Loucy (cell line): ENCODE data around the gene NRCAM.

ENCODE experiments used
- H2AFZ ChIP-seq: fragments of 200-600 bp; sonication (generic); 2 replicates; pipeline ENCODE4 v1.6.0; 2016; ENCODE audit warnings: antibody characterized with exemption, mild to moderate bottlenecking, low read length, moderate library complexity
- H3F3A ChIP-seq: fragments of 200-600 bp; 2 replicates; pipeline ENCODE4 v1.6.0; 2016; ENCODE audit warnings: antibody characterized with exemption, low read depth, mild to moderate bottlenecking
- H3K27me3 ChIP-seq: fragments of 200-600 bp; sonication (generic); 2 replicates; pipeline ENCODE4 v1.6.1; 2014; ENCODE audit warnings: low read length, mild to moderate bottlenecking; ENCODE audit not compliant: insufficient read depth, poor library complexity, severe bottlenecking
- H3K36me3 ChIP-seq: fragments of 200-600 bp; sonication (generic); 2 replicates; pipeline ENCODE4 v1.6.1; 2016; ENCODE audit warnings: low read length; ENCODE audit not compliant: insufficient read depth
- H3K4me1 ChIP-seq: fragments of 200-600 bp; sonication (generic); 2 replicates; pipeline ENCODE4 v1.5.1; 2014; ENCODE audit warnings: low read length, mild to moderate bottlenecking; ENCODE audit not compliant: insufficient read depth, poor library complexity, severe bottlenecking
- H3K4me2 ChIP-seq: fragments of 200-600 bp; sonication (generic); 2 replicates; pipeline ENCODE4 v1.6.0; 2014; ENCODE audit warnings: antibody characterized with exemption, low read length, low read depth, mild to moderate bottlenecking; ENCODE audit not compliant: poor library complexity, severe bottlenecking
- H3K4me3 ChIP-seq: fragments of 200-600 bp; sonication (generic); 2 replicates; pipeline ENCODE4 v1.5.1; 2014; ENCODE audit warnings: low read length, mild to moderate bottlenecking, mixed read lengths; ENCODE audit not compliant: poor library complexity, severe bottlenecking
- H3K79me2 ChIP-seq: fragments of 200-600 bp; sonication (generic); 2 replicates; pipeline ENCODE4 v1.6.1; 2014; ENCODE audit warnings: low read length; ENCODE audit not compliant: insufficient read depth
- H3K9ac ChIP-seq: fragments of 200-600 bp; sonication (generic); 2 replicates; pipeline ENCODE4 v1.6.0; 2014; ENCODE audit warnings: mild to moderate bottlenecking, low read depth, low read length, moderate library complexity; ENCODE audit not compliant: poor library complexity, severe bottlenecking
- H3K9me2 ChIP-seq: fragments of 200-600 bp; sonication (generic); replicated peaks from 2 replicates; pipeline ENCODE4 v1.6.1; 2016; ENCODE audit warnings: low read depth, low read length, mixed read lengths
- H3K9me3 ChIP-seq: fragments of 200-600 bp; sonication (generic); 2 replicates; pipeline ENCODE4 v1.6.1; 2014; ENCODE audit warnings: mild to moderate bottlenecking, antibody characterized with exemption, low read length, low read depth; ENCODE audit not compliant: insufficient read depth
- H4K20me1 ChIP-seq: fragments of 200-600 bp; sonication (generic); 2 replicates; pipeline ENCODE4 v1.6.0; 2014; ENCODE audit warnings: antibody characterized with exemption, low read length, mild to moderate bottlenecking; ENCODE audit not compliant: insufficient read depth, poor library complexity, severe bottlenecking
- EZH2phosphoT487 ChIP-seq: fragments of 200-600 bp; IDR thresholded peaks from 2 replicates; pipeline ENCODE4 v1.6.1; 2018; ENCODE audit warnings: antibody characterized with exemption, mild to moderate bottlenecking, moderate library complexity, borderline replicate concordance
- TF ChIP-seq, protein P1 (sequence below): fragments of 200-600 bp; sonication (generic); conservative IDR thresholded peaks from 2 replicates; pipeline ENCODE4 v1.5.1; 2014; ENCODE audit warnings: mild to moderate bottlenecking, antibody characterized with exemption, low read length

Gene NRCAM

DNA sequence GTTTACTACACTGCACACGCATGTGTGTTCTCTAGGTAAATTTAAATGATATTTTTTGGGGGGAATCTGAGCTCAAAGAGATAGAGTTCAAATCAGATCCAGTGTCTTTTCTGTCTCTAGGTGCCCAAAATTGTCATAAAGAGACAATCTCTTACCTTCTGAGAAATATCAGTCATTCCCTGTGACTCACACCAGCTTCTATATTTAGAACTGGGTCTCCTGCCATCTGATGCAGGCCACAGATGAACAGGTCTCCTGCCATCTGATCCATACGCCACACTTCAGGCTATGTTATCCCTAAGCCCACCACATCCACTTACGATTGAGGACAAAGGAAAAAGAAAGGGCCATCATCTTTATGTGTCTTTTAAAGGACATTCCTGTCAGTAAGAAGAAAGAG is 189.7 kb downstream of the NRCAM start:
- no peaks in the 10 kb centered on the region for H3K79me2 ChIP-seq
- H3K9me2 ChIP-seq = no peaks in the 10 kb centered on the region
- H4K20me1 ChIP-seq = no peaks in the 10 kb centered on the region
- H3K4me1 ChIP-seq = no peaks in the 10 kb centered on the region
- H3K9me3 ChIP-seq = no peaks in the 10 kb centered on the region
- H2AFZ ChIP-seq = no peak overlapping the region
- H3F3A ChIP-seq = no peaks in the 10 kb centered on the region
- H3K4me3 ChIP-seq = no peak overlapping the region
- TF ChIP-seq EZH2phosphoT487 = no peak
- TF ChIP-seq, protein P1, sequence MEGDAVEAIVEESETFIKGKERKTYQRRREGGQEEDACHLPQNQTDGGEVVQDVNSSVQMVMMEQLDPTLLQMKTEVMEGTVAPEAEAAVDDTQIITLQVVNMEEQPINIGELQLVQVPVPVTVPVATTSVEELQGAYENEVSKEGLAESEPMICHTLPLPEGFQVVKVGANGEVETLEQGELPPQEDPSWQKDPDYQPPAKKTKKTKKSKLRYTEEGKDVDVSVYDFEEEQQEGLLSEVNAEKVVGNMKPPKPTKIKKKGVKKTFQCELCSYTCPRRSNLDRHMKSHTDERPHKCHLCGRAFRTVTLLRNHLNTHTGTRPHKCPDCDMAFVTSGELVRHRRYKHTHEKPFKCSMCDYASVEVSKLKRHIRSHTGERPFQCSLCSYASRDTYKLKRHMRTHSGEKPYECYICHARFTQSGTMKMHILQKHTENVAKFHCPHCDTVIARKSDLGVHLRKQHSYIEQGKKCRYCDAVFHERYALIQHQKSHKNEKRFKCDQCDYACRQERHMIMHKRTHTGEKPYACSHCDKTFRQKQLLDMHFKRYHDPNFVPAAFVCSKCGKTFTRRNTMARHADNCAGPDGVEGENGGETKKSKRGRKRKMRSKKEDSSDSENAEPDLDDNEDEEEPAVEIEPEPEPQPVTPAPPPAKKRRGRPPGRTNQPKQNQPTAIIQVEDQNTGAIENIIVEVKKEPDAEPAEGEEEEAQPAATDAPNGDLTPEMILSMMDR = no peak
- H3K4me2 ChIP-seq = no peak overlapping the region
- no peaks in the 10 kb centered on the region for H3K36me3 ChIP-seq
- H3K9ac ChIP-seq = no peak overlapping the region
- no peaks in the 10 kb centered on the region for H3K27me3 ChIP-seq

- no peak overlapping the region for H3K4me2 ChIP-seq
- H3K79me2 ChIP-seq = no peaks in the 10 kb centered on the region
- no peaks in the 10 kb centered on the region for H3K27me3 ChIP-seq
- no peak overlapping the region for H3K4me3 ChIP-seq
- H3K9ac ChIP-seq = no peak overlapping the region
- no peaks in the 10 kb centered on the region for H3K9me2 ChIP-seq
- no peaks in the 10 kb centered on the region for H4K20me1 ChIP-seq
- H3F3A ChIP-seq = no peaks in the 10 kb centered on the region
- H3K36me3 ChIP-seq = no peaks in the 10 kb centered on the region
- no peaks in the 10 kb centered on the region for H3K9me3 ChIP-seq
- H3K4me1 ChIP-seq = no peaks in the 10 kb centered on the region
- no peak for TF ChIP-seq EZH2phosphoT487
- TF ChIP-seq, protein P1 = no peak
- H2AFZ ChIP-seq = no peak overlapping the region
These were observed 190.2 kb downstream of the NRCAM start for GRCh38 chr7:108266035-108266434.

DNA sequence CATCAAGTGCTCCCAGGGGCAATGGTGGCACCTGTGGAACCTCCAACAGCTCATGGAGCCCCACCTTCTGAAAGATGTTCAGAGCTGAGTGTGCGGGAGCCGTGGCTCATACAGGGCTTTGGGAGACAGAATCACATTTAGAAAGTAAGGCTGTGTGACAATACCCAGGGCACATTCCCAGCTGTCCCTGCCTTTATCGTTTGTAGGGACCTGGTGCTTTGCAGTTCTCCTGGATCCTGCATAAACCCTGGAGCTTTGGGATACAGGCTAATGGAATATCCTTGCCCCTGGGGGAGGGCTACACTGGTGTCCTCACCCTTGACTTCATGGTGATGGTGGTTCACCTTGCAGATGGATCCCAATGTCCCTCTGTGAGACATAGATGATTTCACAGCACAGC is 191.2 kb downstream of the NRCAM start:
- no peaks in the 10 kb centered on the region for H3K79me2 ChIP-seq
- H3K9me3 ChIP-seq = no peaks in the 10 kb centered on the region
- H3K9me2 ChIP-seq = no peaks in the 10 kb centered on the region
- no peaks in the 10 kb centered on the region for H3K27me3 ChIP-seq
- H3K36me3 ChIP-seq = no peaks in the 10 kb centered on the region
- H2AFZ ChIP-seq = no peak overlapping the region
- no peaks in the 10 kb centered on the region for H4K20me1 ChIP-seq
- no peak overlapping the region for H3K9ac ChIP-seq
- H3F3A ChIP-seq = no peaks in the 10 kb centered on the region
- H3K4me1 ChIP-seq = no peaks in the 10 kb centered on the region
- no peak overlapping the region for H3K4me2 ChIP-seq
- TF ChIP-seq EZH2phosphoT487 = no peak
- TF ChIP-seq, protein P1 = no peak
- no peak overlapping the region for H3K4me3 ChIP-seq
